HEK293 (cell line): ENCODE data around the gene SHOC2.

ENCODE experiments used
- RBAK ChIP-seq: fragments of 450-650 bp; formaldehyde crosslinking; IDR thresholded peaks from 2 replicates; pipeline ENCODE4 v1.5.1; 2016; ENCODE audit warnings: missing biosample characterization, missing genetic modification characterization
- SP7 ChIP-seq: fragments of 450-650 bp; formaldehyde crosslinking; IDR thresholded peaks from 2 replicates; pipeline ENCODE4 v1.5.1; 2016; ENCODE audit warnings: missing biosample characterization, missing genetic modification characterization
- ZFHX2 ChIP-seq: fragments of 450-650 bp; formaldehyde crosslinking; conservative IDR thresholded peaks from 2 replicates; pipeline ENCODE4 v1.5.1; 2016; ENCODE audit warnings: missing biosample characterization, missing genetic modification characterization
- ZIC2 ChIP-seq: fragments of 450-650 bp; formaldehyde crosslinking; IDR thresholded peaks from 2 replicates; pipeline ENCODE4 v1.5.1; 2016; ENCODE audit warnings: missing biosample characterization, missing genetic modification characterization
- ZNF138 ChIP-seq: fragments of 450-650 bp; formaldehyde crosslinking; IDR thresholded peaks from 2 replicates; pipeline ENCODE4 v1.5.1; 2016; ENCODE audit warnings: missing biosample characterization, missing genetic modification characterization, borderline replicate concordance
- ZNF157 ChIP-seq: fragments of 450-650 bp; formaldehyde crosslinking; IDR thresholded peaks from 2 replicates; pipeline ENCODE4 v1.5.1; 2016; ENCODE audit warnings: missing biosample characterization, missing genetic modification characterization
- ZNF2 ChIP-seq: fragments of 450-650 bp; formaldehyde crosslinking; IDR thresholded peaks from 2 replicates; pipeline ENCODE4 v1.5.1; 2016; ENCODE audit warnings: missing biosample characterization, missing genetic modification characterization
- ZNF223 ChIP-seq: fragments of 450-650 bp; formaldehyde crosslinking; IDR thresholded peaks from 2 replicates; pipeline ENCODE4 v1.5.1; 2016; ENCODE audit warnings: missing biosample characterization, missing genetic modification characterization
- ZNF248 ChIP-seq: fragments of 450-650 bp; formaldehyde crosslinking; IDR thresholded peaks from 2 replicates; pipeline ENCODE4 v1.5.1; 2017; ENCODE audit warnings: missing biosample characterization, missing genetic modification characterization
- ZNF324 ChIP-seq: fragments of 450-650 bp; formaldehyde crosslinking; IDR thresholded peaks from 2 replicates; pipeline ENCODE4 v1.5.1; 2016; ENCODE audit warnings: missing biosample characterization, missing genetic modification characterization
- ZNF366 ChIP-seq: fragments of 450-650 bp; formaldehyde crosslinking; conservative IDR thresholded peaks from 2 replicates; pipeline ENCODE4 v1.5.1; 2016; ENCODE audit warnings: missing biosample characterization, missing genetic modification characterization
- ZNF514 ChIP-seq: fragments of 450-650 bp; formaldehyde crosslinking; IDR thresholded peaks from 2 replicates; pipeline ENCODE4 v1.5.1; 2016; ENCODE audit warnings: missing biosample characterization, missing genetic modification characterization
- ZNF530 ChIP-seq: fragments of 450-650 bp; formaldehyde crosslinking; IDR thresholded peaks from 2 replicates; pipeline ENCODE4 v1.5.1; 2016; ENCODE audit warnings: low read depth, missing biosample characterization, missing genetic modification characterization
- ZNF629 ChIP-seq: fragments of 450-650 bp; formaldehyde crosslinking; IDR thresholded peaks from 2 replicates; pipeline ENCODE4 v1.5.1; 2017; ENCODE audit warnings: missing biosample characterization, missing genetic modification characterization
- ZNF654 ChIP-seq: fragments of 450-650 bp; formaldehyde crosslinking; IDR thresholded peaks from 2 replicates; pipeline ENCODE4 v1.5.1; 2016; ENCODE audit warnings: low read depth, missing biosample characterization, missing genetic modification characterization
- ZNF664 ChIP-seq: fragments of 450-650 bp; formaldehyde crosslinking; IDR thresholded peaks from 2 replicates; pipeline ENCODE4 v1.5.1; 2016; ENCODE audit warnings: missing biosample characterization, missing genetic modification characterization
- ZNF747 ChIP-seq: fragments of 450-650 bp; formaldehyde crosslinking; IDR thresholded peaks from 2 replicates; pipeline ENCODE4 v1.5.1; 2016; ENCODE audit warnings: missing biosample characterization, missing genetic modification characterization
- ZNF776 ChIP-seq: fragments of 450-650 bp; formaldehyde crosslinking; IDR thresholded peaks from 2 replicates; pipeline ENCODE4 v1.5.0; 2017; ENCODE audit warnings: missing biosample characterization, missing genetic modification characterization, borderline replicate concordance
- ZNF777 ChIP-seq: fragments of 450-650 bp; formaldehyde crosslinking; IDR thresholded peaks from 2 replicates; pipeline ENCODE4 v1.5.1; 2017; ENCODE audit warnings: missing biosample characterization, missing genetic modification characterization, borderline replicate concordance
- TF ChIP-seq, protein P1 (sequence below): fragments of 450-650 bp; formaldehyde crosslinking; IDR thresholded peaks from 2 replicates; pipeline ENCODE4 v1.5.1; 2016; ENCODE audit warnings: missing biosample characterization, missing genetic modification characterization
- TF ChIP-seq, protein P2 (sequence below): fragments of 450-650 bp; formaldehyde crosslinking; IDR thresholded peaks from 2 replicates; pipeline ENCODE4 v1.5.1; 2016; ENCODE audit warnings: missing biosample characterization, missing genetic modification characterization, borderline replicate concordance
- TF ChIP-seq, protein P3 (sequence below): fragments of 450-650 bp; formaldehyde crosslinking; IDR thresholded peaks from 2 replicates; pipeline ENCODE4 v1.5.1; 2016; ENCODE audit warnings: missing biosample characterization, missing genetic modification characterization
- TF ChIP-seq, protein P4 (sequence below): fragments of 450-650 bp; IDR thresholded peaks from 2 replicates; pipeline ENCODE4 v1.5.1; 2018; ENCODE audit warnings: missing biosample characterization, missing genetic modification characterization
- TF ChIP-seq, protein P5 (sequence below): fragments of 450-650 bp; formaldehyde crosslinking; IDR thresholded peaks from 2 replicates; pipeline ENCODE4 v1.5.1; 2016; ENCODE audit warnings: missing biosample characterization, missing genetic modification characterization, low read depth
- TF ChIP-seq, protein P6 (sequence below): fragments of 450-650 bp; formaldehyde crosslinking; IDR thresholded peaks from 2 replicates; pipeline ENCODE4 v1.5.1; 2016; ENCODE audit warnings: missing biosample characterization, missing genetic modification characterization, borderline replicate concordance

Gene SHOC2

DNA sequence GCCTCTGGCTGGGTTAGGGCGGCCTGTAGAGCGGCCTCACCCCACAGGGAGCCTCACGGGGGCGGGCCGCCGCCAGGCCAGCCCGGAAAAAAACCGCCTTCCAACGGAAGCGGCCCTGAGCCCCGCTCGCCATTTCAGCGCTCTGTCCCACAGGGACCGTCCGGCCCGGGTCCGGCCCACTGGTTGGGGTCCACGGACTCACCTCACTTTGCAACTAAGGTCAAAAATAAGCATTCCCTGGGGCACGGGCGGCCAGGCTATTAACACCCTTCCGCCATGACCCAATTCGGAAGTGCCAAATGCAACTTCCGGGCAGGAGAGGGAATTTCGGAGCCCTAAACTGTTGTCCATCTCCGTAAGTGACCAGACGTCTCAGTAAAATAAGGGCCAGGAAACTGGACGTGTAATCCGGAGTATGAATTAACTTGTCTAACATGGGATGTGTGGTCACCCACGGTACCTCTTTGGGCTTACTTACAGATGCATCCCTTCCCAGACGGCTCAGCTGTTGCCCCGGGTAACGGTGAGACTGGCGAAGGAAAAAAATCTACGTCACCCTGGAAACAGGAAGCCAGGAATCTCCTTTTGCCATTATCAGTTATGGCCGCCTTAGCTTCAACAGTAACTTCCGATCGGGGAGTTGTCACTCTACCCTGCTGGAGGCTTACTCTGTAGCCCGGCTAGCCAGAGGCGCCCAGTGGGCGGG is 608 bp upstream of the SHOC2 start, which contains the start of gene BBIP1 (continued):
- TF ChIP-seq, protein P1, sequence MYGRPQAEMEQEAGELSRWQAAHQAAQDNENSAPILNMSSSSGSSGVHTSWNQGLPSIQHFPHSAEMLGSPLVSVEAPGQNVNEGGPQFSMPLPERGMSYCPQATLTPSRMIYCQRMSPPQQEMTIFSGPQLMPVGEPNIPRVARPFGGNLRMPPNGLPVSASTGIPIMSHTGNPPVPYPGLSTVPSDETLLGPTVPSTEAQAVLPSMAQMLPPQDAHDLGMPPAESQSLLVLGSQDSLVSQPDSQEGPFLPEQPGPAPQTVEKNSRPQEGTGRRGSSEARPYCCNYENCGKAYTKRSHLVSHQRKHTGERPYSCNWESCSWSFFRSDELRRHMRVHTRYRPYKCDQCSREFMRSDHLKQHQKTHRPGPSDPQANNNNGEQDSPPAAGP: no peak; the same call in 1 of the 2 replicates
- TF ChIP-seq, protein P2, sequence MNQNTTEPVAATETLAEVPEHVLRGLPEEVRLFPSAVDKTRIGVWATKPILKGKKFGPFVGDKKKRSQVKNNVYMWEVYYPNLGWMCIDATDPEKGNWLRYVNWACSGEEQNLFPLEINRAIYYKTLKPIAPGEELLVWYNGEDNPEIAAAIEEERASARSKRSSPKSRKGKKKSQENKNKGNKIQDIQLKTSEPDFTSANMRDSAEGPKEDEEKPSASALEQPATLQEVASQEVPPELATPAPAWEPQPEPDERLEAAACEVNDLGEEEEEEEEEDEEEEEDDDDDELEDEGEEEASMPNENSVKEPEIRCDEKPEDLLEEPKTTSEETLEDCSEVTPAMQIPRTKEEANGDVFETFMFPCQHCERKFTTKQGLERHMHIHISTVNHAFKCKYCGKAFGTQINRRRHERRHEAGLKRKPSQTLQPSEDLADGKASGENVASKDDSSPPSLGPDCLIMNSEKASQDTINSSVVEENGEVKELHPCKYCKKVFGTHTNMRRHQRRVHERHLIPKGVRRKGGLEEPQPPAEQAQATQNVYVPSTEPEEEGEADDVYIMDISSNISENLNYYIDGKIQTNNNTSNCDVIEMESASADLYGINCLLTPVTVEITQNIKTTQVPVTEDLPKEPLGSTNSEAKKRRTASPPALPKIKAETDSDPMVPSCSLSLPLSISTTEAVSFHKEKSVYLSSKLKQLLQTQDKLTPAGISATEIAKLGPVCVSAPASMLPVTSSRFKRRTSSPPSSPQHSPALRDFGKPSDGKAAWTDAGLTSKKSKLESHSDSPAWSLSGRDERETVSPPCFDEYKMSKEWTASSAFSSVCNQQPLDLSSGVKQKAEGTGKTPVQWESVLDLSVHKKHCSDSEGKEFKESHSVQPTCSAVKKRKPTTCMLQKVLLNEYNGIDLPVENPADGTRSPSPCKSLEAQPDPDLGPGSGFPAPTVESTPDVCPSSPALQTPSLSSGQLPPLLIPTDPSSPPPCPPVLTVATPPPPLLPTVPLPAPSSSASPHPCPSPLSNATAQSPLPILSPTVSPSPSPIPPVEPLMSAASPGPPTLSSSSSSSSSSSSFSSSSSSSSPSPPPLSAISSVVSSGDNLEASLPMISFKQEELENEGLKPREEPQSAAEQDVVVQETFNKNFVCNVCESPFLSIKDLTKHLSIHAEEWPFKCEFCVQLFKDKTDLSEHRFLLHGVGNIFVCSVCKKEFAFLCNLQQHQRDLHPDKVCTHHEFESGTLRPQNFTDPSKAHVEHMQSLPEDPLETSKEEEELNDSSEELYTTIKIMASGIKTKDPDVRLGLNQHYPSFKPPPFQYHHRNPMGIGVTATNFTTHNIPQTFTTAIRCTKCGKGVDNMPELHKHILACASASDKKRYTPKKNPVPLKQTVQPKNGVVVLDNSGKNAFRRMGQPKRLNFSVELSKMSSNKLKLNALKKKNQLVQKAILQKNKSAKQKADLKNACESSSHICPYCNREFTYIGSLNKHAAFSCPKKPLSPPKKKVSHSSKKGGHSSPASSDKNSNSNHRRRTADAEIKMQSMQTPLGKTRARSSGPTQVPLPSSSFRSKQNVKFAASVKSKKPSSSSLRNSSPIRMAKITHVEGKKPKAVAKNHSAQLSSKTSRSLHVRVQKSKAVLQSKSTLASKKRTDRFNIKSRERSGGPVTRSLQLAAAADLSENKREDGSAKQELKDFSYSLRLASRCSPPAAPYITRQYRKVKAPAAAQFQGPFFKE: no peak
- TF ChIP-seq ZNF514 (no peak), RBAK (no peak), SP7 (tag by site-specific recombination) (peak; percentile 79), ZNF777 (tag by site-specific recombination) (peak; percentile 86; the same call in 1 of the 2 replicates), ZNF248 (tag by site-specific recombination) (no peak), ZNF776 (no peak), ZNF654 (tag by site-specific recombination) (no peak), ZNF629 (tag by site-specific recombination) (peak; percentile 99), ZIC2 (tag by site-specific recombination) (peak; percentile 80), ZNF664 (no peak), ZNF366 (tag by site-specific recombination) (no peak), ZNF223 (tag by site-specific recombination) (no peak), ZNF530 (no peak), ZNF138 (tag by site-specific recombination) (no peak), ZNF157 (tag by site-specific recombination) (no peak), ZNF324 (no peak; the same call in none of the 2 replicates), ZNF2 (tag by site-specific recombination) (peak; percentile 94), ZFHX2 (tag by site-specific recombination) (peak; percentile 71), ZNF747 (tag by site-specific recombination) (no peak)
- TF ChIP-seq, protein P3, sequence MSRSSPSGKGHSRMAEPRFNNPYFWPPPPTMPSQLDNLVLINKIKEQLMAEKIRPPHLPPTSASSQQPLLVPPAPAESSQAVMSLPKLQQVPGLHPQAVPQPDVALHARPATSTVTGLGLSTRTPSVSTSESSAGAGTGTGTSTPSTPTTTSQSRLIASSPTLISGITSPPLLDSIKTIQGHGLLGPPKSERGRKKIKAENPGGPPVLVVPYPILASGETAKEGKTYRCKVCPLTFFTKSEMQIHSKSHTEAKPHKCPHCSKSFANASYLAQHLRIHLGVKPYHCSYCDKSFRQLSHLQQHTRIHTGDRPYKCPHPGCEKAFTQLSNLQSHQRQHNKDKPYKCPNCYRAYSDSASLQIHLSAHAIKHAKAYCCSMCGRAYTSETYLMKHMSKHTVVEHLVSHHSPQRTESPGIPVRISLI (tag by site-specific recombination): peak; percentile 96
- TF ChIP-seq, protein P4, sequence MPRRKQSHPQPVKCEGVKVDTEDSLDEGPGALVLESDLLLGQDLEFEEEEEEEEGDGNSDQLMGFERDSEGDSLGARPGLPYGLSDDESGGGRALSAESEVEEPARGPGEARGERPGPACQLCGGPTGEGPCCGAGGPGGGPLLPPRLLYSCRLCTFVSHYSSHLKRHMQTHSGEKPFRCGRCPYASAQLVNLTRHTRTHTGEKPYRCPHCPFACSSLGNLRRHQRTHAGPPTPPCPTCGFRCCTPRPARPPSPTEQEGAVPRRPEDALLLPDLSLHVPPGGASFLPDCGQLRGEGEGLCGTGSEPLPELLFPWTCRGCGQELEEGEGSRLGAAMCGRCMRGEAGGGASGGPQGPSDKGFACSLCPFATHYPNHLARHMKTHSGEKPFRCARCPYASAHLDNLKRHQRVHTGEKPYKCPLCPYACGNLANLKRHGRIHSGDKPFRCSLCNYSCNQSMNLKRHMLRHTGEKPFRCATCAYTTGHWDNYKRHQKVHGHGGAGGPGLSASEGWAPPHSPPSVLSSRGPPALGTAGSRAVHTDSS (tag by site-specific recombination): 0 out of 2 replicates have a peak, but pooled peaks have one; percentile 13
- TF ChIP-seq, protein P5, sequence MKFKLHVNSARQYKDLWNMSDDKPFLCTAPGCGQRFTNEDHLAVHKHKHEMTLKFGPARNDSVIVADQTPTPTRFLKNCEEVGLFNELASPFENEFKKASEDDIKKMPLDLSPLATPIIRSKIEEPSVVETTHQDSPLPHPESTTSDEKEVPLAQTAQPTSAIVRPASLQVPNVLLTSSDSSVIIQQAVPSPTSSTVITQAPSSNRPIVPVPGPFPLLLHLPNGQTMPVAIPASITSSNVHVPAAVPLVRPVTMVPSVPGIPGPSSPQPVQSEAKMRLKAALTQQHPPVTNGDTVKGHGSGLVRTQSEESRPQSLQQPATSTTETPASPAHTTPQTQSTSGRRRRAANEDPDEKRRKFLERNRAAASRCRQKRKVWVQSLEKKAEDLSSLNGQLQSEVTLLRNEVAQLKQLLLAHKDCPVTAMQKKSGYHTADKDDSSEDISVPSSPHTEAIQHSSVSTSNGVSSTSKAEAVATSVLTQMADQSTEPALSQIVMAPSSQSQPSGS (tag by site-specific recombination): peak; percentile 89
- TF ChIP-seq, protein P6, sequence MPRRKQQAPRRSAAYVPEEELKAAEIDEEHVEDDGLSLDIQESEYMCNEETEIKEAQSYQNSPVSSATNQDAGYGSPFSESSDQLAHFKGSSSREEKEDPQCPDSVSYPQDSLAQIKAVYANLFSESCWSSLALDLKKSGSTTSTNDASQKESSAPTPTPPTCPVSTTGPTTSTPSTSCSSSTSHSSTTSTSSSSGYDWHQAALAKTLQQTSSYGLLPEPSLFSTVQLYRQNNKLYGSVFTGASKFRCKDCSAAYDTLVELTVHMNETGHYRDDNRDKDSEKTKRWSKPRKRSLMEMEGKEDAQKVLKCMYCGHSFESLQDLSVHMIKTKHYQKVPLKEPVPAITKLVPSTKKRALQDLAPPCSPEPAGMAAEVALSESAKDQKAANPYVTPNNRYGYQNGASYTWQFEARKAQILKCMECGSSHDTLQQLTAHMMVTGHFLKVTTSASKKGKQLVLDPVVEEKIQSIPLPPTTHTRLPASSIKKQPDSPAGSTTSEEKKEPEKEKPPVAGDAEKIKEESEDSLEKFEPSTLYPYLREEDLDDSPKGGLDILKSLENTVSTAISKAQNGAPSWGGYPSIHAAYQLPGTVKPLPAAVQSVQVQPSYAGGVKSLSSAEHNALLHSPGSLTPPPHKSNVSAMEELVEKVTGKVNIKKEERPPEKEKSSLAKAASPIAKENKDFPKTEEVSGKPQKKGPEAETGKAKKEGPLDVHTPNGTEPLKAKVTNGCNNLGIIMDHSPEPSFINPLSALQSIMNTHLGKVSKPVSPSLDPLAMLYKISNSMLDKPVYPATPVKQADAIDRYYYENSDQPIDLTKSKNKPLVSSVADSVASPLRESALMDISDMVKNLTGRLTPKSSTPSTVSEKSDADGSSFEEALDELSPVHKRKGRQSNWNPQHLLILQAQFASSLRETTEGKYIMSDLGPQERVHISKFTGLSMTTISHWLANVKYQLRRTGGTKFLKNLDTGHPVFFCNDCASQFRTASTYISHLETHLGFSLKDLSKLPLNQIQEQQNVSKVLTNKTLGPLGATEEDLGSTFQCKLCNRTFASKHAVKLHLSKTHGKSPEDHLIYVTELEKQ (tag by site-specific recombination): 0 out of 2 replicates have a peak, but pooled peaks have one; percentile 24
